Measurements from ENCODE around the gene SHLD1.
A peak's percentile ranks its signal among the peaks of the same experiment; 100 is the strongest.

Gene SHLD1

GRCh38 chr20:5825130-5825719 is 75.0 kb downstream of the SHLD1 start:
- DNase-seq, result no peak

- no peak for DNase-seq
These were observed 77.1 kb downstream of the SHLD1 start for GRCh38 chr20:5827098-5827853.

- no peak for DNase-seq
These were observed 77.7 kb downstream of the SHLD1 start for GRCh38 chr20:5827861-5828260.

GRCh38 chr20:5829241-5829809 is 79.1 kb downstream of the SHLD1 start:
- no peak for DNase-seq

- DNase-seq, result no peak
These were observed 81.5 kb downstream of the SHLD1 start for GRCh38 chr20:5831539-5832237.

GRCh38 chr20:5833309-5833941 is 83.2 kb downstream of the SHLD1 start:
- DNase-seq, result no peak

GRCh38 chr20:5834436-5835005 is 84.3 kb downstream of the SHLD1 start:
- no peak for DNase-seq

GRCh38 chr20:5835321-5835821 is 85.2 kb downstream of the SHLD1 start:
- DNase-seq, result peak; percentile 63

GRCh38 chr20:5835871-5836270 is 85.7 kb downstream of the SHLD1 start:
- no peak for DNase-seq

- DNase-seq, result no peak
These were observed 86.4 kb downstream of the SHLD1 start for GRCh38 chr20:5836569-5836968.

GRCh38 chr20:5840411-5841002 is 90.3 kb downstream of the SHLD1 start:
- no peak for DNase-seq

- no peak for DNase-seq
These were observed 91.3 kb downstream of the SHLD1 start for GRCh38 chr20:5841522-5841921.

- DNase-seq, result no peak
These were observed 92.3 kb downstream of the SHLD1 start for GRCh38 chr20:5842465-5842864.

GRCh38 chr20:5843054-5843592 is 92.9 kb downstream of the SHLD1 start:
- DNase-seq, result no peak

GRCh38 chr20:5844063-5844681 is 94.0 kb downstream of the SHLD1 start:
- DNase-seq, result peak; percentile 84

- DNase-seq, result peak; percentile 37
These were observed 95.7 kb downstream of the SHLD1 start for GRCh38 chr20:5845681-5846615.

- peak; percentile 11 for DNase-seq
These were observed 98.7 kb downstream of the SHLD1 start for GRCh38 chr20:5848711-5849505.

GRCh38 chr20:5855939-5856338 is 105.7 kb downstream of the SHLD1 start:
- no peak for DNase-seq

GRCh38 chr20:5859608-5860007 is 109.4 kb downstream of the SHLD1 start:
- DNase-seq, result no peak

- no peak for DNase-seq
These were observed 112.5 kb downstream of the SHLD1 start for GRCh38 chr20:5862703-5863039.

All from DMS153 (cell line).